Cerebellar cortex (tissue), 1 donor: ENCODE results near the gene RFT1.

Experiments used
- DNase-seq: peaks from one replicate; pipeline ENCODE4 v3.0.0-alpha.2; 2015; ENCODE audit warnings: low spot score

Gene RFT1

GRCh38 chr3:53150247-53151085 is 20.2 kb upstream of the RFT1 start:
- DNase-seq = no peak

- DNase-seq = no peak
Observed at GRCh38 chr3:53149699-53150098, 19.5 kb upstream of the RFT1 start.

- DNase-seq = no peak
Observed at GRCh38 chr3:53149006-53149690, 18.9 kb upstream of the RFT1 start.

- no peak for DNase-seq
Observed at GRCh38 chr3:53147903-53148400, 17.7 kb upstream of the RFT1 start.

GRCh38 chr3:53147151-53147902 is 17.1 kb upstream of the RFT1 start:
- no peak for DNase-seq

- no peak for DNase-seq
Observed at GRCh38 chr3:53146319-53146891, 16.2 kb upstream of the RFT1 start.

- DNase-seq = no peak
Observed at GRCh38 chr3:53145713-53146080, 15.5 kb upstream of the RFT1 start.

GRCh38 chr3:53144862-53145712 is 14.9 kb upstream of the RFT1 start:
- no peak for DNase-seq

- DNase-seq = no peak
Observed at GRCh38 chr3:53144446-53144845, 14.2 kb upstream of the RFT1 start.

- DNase-seq = no peak
Observed at GRCh38 chr3:53142986-53143385, 12.8 kb upstream of the RFT1 start.

GRCh38 chr3:53140847-53141845 is 10.9 kb upstream of the RFT1 start:
- no peak for DNase-seq

- no peak for DNase-seq
Observed at GRCh38 chr3:53139906-53140846, 9.9 kb upstream of the RFT1 start.

GRCh38 chr3:53137835-53138446 is 7.7 kb upstream of the RFT1 start:
- no peak for DNase-seq

GRCh38 chr3:53137221-53137620 is 7.0 kb upstream of the RFT1 start:
- DNase-seq = no peak

GRCh38 chr3:53134631-53135232 is 4.5 kb upstream of the RFT1 start:
- DNase-seq = peak; percentile 53

GRCh38 chr3:53132347-53132746 is 2.1 kb upstream of the RFT1 start:
- DNase-seq = no peak

GRCh38 chr3:53131096-53131495 is 861 bp upstream of the RFT1 start:
- no peak for DNase-seq

GRCh38 chr3:53129344-53129743 is 891 bp downstream of the RFT1 start:
- DNase-seq = no peak
